ENCODE data around the gene PPIF. TPM values are rescaled to one million over a fixed set of nuclear protein-coding genes. Genes with fewer than 3 reads are reported as not detected.
A peak's percentile ranks its signal among the peaks of the same experiment; 100 is the strongest.

PPIF gene
- total RNA-seq, 1 donor from 2014 or later = 120 TPM

GRCh38 chr10:79359816-79360498 is 12.7 kb downstream of the PPIF start:
- Mint-ChIP-seq H3K27me3 (ENCODE audit: low read depth) (peaks cover 20% of the 10 kb centered on the region), H3K27ac (no peak overlapping the region), H3K9me3 (peaks cover 4% of the 10 kb centered on the region), H3K36me3 (ENCODE audit: low read depth) (peaks cover 29% of the 10 kb centered on the region), H3K4me3 (ENCODE audit: low read depth) (no peak overlapping the region), H3K4me1 (ENCODE audit: low read depth) (peaks cover 28% of the 10 kb centered on the region)
- intact Hi-C loops (cut with micrococcal nuclease) = no loop called here
- no peak for DNase-seq (ENCODE audit: low spot score)

DNA sequence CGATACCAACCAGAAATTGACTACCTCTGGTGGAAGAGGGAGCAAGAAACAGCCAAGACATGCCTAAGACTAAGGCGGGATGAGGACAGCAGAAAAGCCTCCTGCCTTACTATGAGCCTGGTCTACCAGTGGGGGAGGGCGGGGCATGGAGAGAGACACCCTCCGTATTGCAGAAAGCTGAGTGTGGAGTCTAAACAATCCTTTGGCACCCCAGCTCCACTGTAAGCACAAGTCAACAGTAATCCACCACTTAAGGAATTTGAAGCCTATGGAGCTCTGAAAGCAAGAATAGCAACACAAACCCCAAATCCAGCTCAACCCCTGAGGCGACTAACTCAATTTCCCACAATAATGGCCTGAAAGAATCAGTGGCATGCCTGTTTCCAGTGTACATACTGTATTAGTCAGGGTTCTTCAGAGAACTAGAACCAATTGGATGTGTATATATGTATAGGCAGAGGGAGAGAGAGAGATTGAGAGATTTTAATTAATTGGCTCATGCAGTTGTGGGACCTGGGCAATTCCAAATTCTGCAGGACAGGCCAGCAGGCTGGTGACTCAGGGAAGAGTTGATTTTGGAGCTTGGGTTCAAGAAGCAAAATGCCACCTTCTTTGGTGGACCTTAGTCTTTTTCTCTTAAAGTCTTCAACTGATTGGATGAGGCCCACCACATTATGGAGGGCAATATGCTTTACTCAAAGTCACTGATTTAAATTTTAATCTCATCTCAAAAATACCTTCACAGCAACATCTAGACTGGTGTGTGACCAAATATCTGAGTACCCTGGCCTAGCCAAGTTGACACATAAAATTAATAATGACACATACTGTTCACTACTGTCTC is 13.5 kb downstream of the PPIF start:
- peaks cover 25% of the 10 kb centered on the region for H3K27me3 Mint-ChIP-seq (ENCODE audit: low read depth)

DNA sequence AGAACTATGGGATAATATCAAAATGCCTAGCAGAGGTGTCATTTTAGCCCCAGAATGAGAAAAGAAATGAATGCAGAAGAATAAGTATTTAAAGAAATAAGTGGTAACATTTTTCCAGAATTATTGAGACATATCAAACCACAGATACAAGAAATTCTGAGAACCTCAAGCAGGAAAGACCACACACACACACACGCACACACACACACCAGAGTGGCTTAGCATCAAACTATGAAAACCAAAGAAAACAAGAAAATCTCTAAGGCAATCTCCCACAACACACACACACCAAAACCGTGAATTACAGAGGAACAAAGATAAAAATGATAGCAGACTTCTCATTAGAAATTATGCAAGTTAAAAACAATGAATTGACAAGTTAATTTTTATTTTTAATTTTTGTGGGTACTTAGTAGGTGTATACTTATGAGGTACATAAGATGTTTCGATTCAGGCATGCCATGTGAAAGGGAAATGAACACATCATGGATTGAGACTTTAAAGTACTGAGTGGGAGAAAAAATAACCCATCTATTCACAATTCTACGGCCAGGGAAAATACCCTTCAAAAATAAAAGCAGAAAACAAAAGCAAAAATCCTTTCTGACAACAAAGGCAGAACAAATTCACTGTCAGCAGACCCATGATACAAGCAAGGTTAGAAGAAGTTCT is 14.6 kb downstream of the PPIF start:
- Mint-ChIP-seq H3K4me1 (ENCODE audit: low read depth) (peaks cover 21% of the 10 kb centered on the region), H3K4me3 (ENCODE audit: low read depth) (no peak overlapping the region), H3K27me3 (ENCODE audit: low read depth) (peaks cover 33% of the 10 kb centered on the region), H3K27ac (peak overlapping the region; percentile 13), H3K9me3 (peaks cover 4% of the 10 kb centered on the region), H3K36me3 (ENCODE audit: low read depth) (peaks cover 12% of the 10 kb centered on the region)
- intact Hi-C loops (cut with micrococcal nuclease) = no loop called here
- no peak for DNase-seq (ENCODE audit: low spot score)

More for the DNA sequence above, 13.5 kb downstream of the PPIF start:
- intact Hi-C loops (cut with micrococcal nuclease) = no loop called here
- peaks cover 23% of the 10 kb centered on the region for H3K4me1 Mint-ChIP-seq (ENCODE audit: low read depth)
- no peak for DNase-seq (ENCODE audit: low spot score)
- peaks cover 4% of the 10 kb centered on the region for H3K9me3 Mint-ChIP-seq
- H3K4me3 Mint-ChIP-seq (ENCODE audit: low read depth) = no peak overlapping the region
- peaks cover 21% of the 10 kb centered on the region for H3K36me3 Mint-ChIP-seq (ENCODE audit: low read depth)
- H3K27ac Mint-ChIP-seq = no peak overlapping the region

GRCh38 chr10:79367426-79368189 is 20.3 kb downstream of the PPIF start:
- peaks cover 15% of the 10 kb centered on the region for H3K4me1 Mint-ChIP-seq (ENCODE audit: low read depth)
- no peak overlapping the region for H3K4me3 Mint-ChIP-seq (ENCODE audit: low read depth)
- H3K36me3 Mint-ChIP-seq (ENCODE audit: low read depth) = peaks cover 3% of the 10 kb centered on the region
- DNase-seq (ENCODE audit: low spot score) = no peak
- intact Hi-C loops (cut with micrococcal nuclease) = no loop called here
- no peak overlapping the region for H3K27ac Mint-ChIP-seq
- H3K9me3 Mint-ChIP-seq = peaks cover 4% of the 10 kb centered on the region
- H3K27me3 Mint-ChIP-seq (ENCODE audit: low read depth) = peaks cover 60% of the 10 kb centered on the region

DNA sequence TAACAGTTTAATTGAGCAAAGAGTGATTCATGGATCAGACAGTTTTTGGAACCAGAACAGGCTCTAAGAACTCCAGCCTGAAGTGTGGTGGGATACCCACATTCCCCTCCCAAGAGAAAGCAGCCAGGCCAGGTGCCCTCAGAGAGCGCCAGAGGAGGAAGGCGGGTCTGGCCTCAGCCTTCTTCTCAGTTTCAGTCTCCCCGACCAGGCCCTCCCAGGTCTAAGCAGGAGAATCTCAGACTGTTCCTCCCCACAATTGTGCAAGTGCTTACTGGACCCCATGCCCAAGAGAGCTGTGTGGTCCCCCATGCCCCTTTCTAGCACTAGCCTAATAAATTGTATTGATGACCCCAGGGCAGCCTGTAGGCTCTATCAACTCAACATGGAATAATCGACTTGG is 25.6 kb downstream of the PPIF start:
- Mint-ChIP-seq H3K9me3 (no peaks in the 10 kb centered on the region), H3K27ac (no peak overlapping the region), H3K4me3 (ENCODE audit: low read depth) (no peak overlapping the region), H3K27me3 (ENCODE audit: low read depth) (peaks cover 25% of the 10 kb centered on the region), H3K4me1 (ENCODE audit: low read depth) (peaks cover 4% of the 10 kb centered on the region), H3K36me3 (ENCODE audit: low read depth) (no peaks in the 10 kb centered on the region)
- intact Hi-C loops (cut with micrococcal nuclease) = loop anchor here (5.0 kb wide), 1 partner anchor 114 kb away; no protein-coding TSS in a partner anchor
- DNase-seq (ENCODE audit: low spot score) = no peak

GRCh38 chr10:79374312-79375191 is 27.3 kb downstream of the PPIF start:
- DNase-seq (ENCODE audit: low spot score) = peak; percentile 58
- intact Hi-C loops (cut with micrococcal nuclease) = loop anchor here (1.0 to 5.0 kb wide), 2 partner anchors 93 to 113 kb away; no protein-coding TSS in a partner anchor
- Mint-ChIP-seq H3K27ac (no peak overlapping the region), H3K36me3 (ENCODE audit: low read depth) (no peaks in the 10 kb centered on the region), H3K27me3 (ENCODE audit: low read depth) (peaks cover 21% of the 10 kb centered on the region), H3K4me1 (ENCODE audit: low read depth) (peaks cover 3% of the 10 kb centered on the region), H3K4me3 (ENCODE audit: low read depth) (no peak overlapping the region), H3K9me3 (no peaks in the 10 kb centered on the region)

- Mint-ChIP-seq H3K9me3 (no peaks in the 10 kb centered on the region), H3K27ac (no peak overlapping the region), H3K36me3 (ENCODE audit: low read depth) (no peaks in the 10 kb centered on the region), H3K27me3 (ENCODE audit: low read depth) (peaks cover 19% of the 10 kb centered on the region), H3K4me1 (ENCODE audit: low read depth) (peaks cover 3% of the 10 kb centered on the region), H3K4me3 (ENCODE audit: low read depth) (no peak overlapping the region)
- intact Hi-C loops (cut with micrococcal nuclease) = no loop called here
- DNase-seq (ENCODE audit: low spot score) = no peak
Observed at GRCh38 chr10:79375321-79376077, 28.2 kb downstream of the PPIF start.

GRCh38 chr10:79376078-79376628 is 28.9 kb downstream of the PPIF start:
- H3K36me3 Mint-ChIP-seq (ENCODE audit: low read depth) = no peaks in the 10 kb centered on the region
- no peak overlapping the region for H3K27ac Mint-ChIP-seq
- H3K4me3 Mint-ChIP-seq (ENCODE audit: low read depth) = no peak overlapping the region
- peaks cover 16% of the 10 kb centered on the region for H3K27me3 Mint-ChIP-seq (ENCODE audit: low read depth)
- H3K9me3 Mint-ChIP-seq = no peaks in the 10 kb centered on the region
- DNase-seq (ENCODE audit: low spot score) = no peak
- peaks cover 3% of the 10 kb centered on the region for H3K4me1 Mint-ChIP-seq (ENCODE audit: low read depth)
- intact Hi-C loops (cut with micrococcal nuclease) = no loop called here

DNA sequence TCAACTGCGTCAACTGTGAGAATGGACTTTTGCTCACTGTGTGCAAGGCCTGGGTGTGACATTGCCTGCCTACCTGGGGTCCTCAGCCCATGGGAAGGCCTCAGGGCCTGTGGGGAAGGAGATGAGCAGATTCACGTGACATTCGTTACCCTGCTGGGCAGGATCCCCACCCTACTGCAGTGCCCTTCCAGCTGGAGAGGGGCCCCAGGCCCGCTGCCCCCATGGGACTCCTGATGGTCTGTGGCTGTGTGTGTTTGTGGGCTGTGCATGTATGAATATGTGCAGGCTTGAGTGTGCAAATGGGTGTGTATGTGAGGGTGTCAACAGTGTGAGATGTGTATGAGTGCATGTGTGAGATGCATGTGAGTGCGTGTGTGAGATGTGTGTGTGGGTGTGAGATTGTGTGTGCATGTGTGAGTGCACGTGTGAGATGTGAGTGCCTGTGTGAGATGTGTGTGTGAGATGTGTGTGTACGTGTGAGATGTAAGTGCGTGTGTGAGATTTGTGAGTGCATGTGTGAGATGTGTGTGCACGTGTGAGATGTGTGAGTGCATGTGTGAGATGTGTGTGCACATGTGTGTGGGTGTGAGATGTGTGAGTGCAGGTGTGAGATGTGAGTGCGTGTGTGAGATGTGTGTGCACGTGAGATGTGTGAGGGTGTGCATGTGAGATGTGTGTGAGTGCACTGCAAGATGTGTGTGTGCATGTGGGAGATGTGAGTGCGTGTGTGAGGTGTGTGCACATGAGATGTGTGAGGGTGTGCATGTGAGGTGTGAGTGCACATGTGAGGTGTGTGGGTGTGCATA is 29.7 kb downstream of the PPIF start:
- Mint-ChIP-seq H3K4me1 (ENCODE audit: low read depth) (peaks cover 3% of the 10 kb centered on the region), H3K27ac (no peak overlapping the region), H3K9me3 (no peaks in the 10 kb centered on the region), H3K4me3 (ENCODE audit: low read depth) (no peak overlapping the region), H3K36me3 (ENCODE audit: low read depth) (no peaks in the 10 kb centered on the region), H3K27me3 (ENCODE audit: low read depth) (peaks cover 11% of the 10 kb centered on the region)
- intact Hi-C loops (cut with micrococcal nuclease) = no loop called here
- no peak for DNase-seq (ENCODE audit: low spot score)

DNA sequence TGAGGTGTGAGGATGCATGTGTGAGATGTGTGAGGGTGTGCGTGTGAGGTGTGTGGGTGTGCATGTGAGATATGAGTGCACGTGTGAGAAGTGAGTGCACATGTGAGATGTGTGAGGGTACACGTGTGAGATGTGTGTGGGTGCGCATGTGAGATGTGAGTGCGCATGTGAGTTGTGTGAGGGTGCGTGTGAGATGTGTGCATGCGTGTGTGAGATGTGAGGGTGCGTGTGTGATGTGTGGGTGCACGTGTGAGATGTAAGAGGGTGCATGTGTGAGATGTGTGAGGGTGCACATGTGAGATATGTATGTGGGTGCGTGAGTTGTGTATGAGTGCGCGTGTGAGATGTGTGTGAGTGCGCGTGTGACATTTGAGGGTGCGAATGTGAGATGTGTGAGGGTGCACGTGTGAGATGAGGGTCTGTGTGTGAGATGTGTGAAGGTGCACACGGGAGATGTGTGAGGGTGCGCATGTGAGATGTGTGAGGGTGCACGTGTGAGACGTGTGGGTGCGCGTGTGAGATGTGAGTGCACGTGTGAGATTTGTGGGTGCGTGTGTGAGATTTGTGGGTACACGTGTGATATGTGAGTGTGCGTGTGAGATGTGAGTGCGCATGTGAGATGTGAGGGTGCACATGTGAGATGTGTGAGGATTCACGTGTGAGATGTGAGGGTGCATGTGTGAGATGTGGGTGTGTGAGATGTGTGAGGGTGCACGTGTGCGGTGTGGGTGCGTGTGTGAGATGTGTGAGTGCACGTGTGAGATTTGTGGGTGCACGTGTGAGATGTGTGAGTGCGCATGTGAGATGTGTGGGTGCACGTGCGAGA is 30.5 kb downstream of the PPIF start:
- intact Hi-C loops (cut with micrococcal nuclease) = no loop called here
- Mint-ChIP-seq H3K27ac (no peak overlapping the region), H3K4me3 (ENCODE audit: low read depth) (no peak overlapping the region), H3K9me3 (no peaks in the 10 kb centered on the region), H3K27me3 (ENCODE audit: low read depth) (peaks cover 4% of the 10 kb centered on the region), H3K4me1 (ENCODE audit: low read depth) (peaks cover 3% of the 10 kb centered on the region), H3K36me3 (ENCODE audit: low read depth) (no peaks in the 10 kb centered on the region)
- DNase-seq (ENCODE audit: low spot score) = no peak

All from activated T-helper 2 cell treated with anti-CD3 and anti-CD28 coated beads, Interferon-gamma antibody, Interleukin-2, Interleukin-4, amounts not matched to agents 10 μg/mL and 5 μg/mL and 100 μg/mL, durations not matched to agents 14 hours and 24 hours and 36 hours (primary cell).